C4-2B (cell line): ENCODE data around the gene ZMAT5.

Experiments
- CTCF ChIP-seq: fragments of 450-650 bp; conservative IDR thresholded peaks from 2 replicates; pipeline ENCODE4 v1.5.1; 2017; ENCODE audit warnings: mild to moderate bottlenecking
- ZFX ChIP-seq: fragments of 450-650 bp; IDR thresholded peaks from 2 replicates; pipeline ENCODE4 v1.6.1; 2017

DNA sequence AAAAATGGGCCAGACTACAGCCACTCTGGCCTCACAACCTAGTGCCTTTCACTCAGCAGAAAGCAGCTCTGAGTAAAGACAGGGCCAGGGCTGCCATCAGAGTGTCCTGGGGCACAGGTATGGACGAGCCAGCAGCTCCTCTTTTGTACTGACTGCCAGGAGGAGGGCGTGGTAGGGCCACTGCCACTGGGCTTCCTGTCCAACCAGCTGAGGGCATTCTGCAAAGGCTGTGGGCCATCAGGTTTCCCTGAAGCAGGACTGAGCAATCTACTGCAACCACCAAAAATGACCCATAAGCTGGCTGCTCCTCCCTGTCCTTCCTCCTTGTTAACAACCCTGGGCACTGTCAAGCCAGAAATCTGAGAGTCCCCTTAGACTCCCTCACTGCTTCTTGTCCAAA lies 38.2 kb upstream of the ZMAT5 start:
- TF ChIP-seq CTCF = no peak
- no peak for TF ChIP-seq ZFX
